SK-N-SH (cell line): ENCODE data around the gene CMC1.

Source experiments
- ELF1 ChIP-seq: IDR thresholded peaks from 2 replicates; pipeline ENCODE4 v1.4.0; 2012
- GABPA ChIP-seq: IDR thresholded peaks from 2 replicates; pipeline ENCODE4 v1.4.0; 2012; ENCODE audit warnings: low read depth, mild to moderate bottlenecking
- SMC3 ChIP-seq: IDR thresholded peaks from 2 replicates; pipeline ENCODE4 v1.6.1; 2012; ENCODE audit warnings: low read depth, low read length, improper control_type of control experiment
- TAF1 ChIP-seq: IDR thresholded peaks from 2 replicates; pipeline ENCODE4 v1.6.1; 2012; ENCODE audit warnings: low read depth, mild to moderate bottlenecking, low read length, moderate library complexity, borderline replicate concordance
- YY1 ChIP-seq: IDR thresholded peaks from 2 replicates; pipeline ENCODE4 v1.4.0; 2012; ENCODE audit warnings: low read depth, mild to moderate bottlenecking
- TF ChIP-seq, protein P1 (sequence below): fragments of 200-600 bp; sonication (generic); IDR thresholded peaks from 2 replicates; pipeline ENCODE4 v1.6.1; 2017; ENCODE audit warnings: antibody characterized with exemption, mild to moderate bottlenecking, moderate library complexity
- TF ChIP-seq, protein P2 (sequence below): IDR thresholded peaks from 2 replicates; pipeline ENCODE4 v1.4.0; 2012; ENCODE audit warnings: low read depth, borderline replicate concordance
- TF ChIP-seq, protein P3 (sequence below): IDR thresholded peaks from 2 replicates; pipeline ENCODE4 v1.4.0; 2012; ENCODE audit warnings: low read depth
- TF ChIP-seq, protein P4 (sequence below): IDR thresholded peaks from 2 replicates; pipeline ENCODE4 v1.4.0; 2012; ENCODE audit warnings: low read depth, borderline replicate concordance

DNA sequence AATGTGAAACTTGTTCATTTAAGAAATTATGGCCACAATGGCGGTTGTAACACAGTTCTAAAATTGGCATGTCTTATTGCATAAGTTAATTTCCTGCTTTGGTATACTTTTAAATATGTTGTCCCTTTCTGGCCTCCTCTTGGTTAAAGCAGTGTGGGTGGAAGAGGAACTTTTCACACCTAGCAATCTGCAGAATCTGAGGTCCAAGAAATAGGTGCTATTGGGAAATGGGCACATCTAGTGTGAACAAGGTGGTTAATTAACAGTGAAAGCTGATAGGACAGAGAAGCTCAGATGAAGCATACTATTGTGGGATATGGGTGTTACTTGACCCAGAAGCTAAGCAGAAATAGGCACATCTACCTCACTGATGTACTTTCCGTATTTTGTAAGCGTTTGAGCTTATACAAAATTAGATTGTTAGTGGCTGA lies 10.6 kb downstream of the CMC1 start:
- TF ChIP-seq, protein P1, sequence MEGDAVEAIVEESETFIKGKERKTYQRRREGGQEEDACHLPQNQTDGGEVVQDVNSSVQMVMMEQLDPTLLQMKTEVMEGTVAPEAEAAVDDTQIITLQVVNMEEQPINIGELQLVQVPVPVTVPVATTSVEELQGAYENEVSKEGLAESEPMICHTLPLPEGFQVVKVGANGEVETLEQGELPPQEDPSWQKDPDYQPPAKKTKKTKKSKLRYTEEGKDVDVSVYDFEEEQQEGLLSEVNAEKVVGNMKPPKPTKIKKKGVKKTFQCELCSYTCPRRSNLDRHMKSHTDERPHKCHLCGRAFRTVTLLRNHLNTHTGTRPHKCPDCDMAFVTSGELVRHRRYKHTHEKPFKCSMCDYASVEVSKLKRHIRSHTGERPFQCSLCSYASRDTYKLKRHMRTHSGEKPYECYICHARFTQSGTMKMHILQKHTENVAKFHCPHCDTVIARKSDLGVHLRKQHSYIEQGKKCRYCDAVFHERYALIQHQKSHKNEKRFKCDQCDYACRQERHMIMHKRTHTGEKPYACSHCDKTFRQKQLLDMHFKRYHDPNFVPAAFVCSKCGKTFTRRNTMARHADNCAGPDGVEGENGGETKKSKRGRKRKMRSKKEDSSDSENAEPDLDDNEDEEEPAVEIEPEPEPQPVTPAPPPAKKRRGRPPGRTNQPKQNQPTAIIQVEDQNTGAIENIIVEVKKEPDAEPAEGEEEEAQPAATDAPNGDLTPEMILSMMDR, result no peak
- TF ChIP-seq TAF1 (no peak), GABPA (no peak), ELF1 (no peak), YY1 (no peak), SMC3 (no peak)
- TF ChIP-seq, protein P2, sequence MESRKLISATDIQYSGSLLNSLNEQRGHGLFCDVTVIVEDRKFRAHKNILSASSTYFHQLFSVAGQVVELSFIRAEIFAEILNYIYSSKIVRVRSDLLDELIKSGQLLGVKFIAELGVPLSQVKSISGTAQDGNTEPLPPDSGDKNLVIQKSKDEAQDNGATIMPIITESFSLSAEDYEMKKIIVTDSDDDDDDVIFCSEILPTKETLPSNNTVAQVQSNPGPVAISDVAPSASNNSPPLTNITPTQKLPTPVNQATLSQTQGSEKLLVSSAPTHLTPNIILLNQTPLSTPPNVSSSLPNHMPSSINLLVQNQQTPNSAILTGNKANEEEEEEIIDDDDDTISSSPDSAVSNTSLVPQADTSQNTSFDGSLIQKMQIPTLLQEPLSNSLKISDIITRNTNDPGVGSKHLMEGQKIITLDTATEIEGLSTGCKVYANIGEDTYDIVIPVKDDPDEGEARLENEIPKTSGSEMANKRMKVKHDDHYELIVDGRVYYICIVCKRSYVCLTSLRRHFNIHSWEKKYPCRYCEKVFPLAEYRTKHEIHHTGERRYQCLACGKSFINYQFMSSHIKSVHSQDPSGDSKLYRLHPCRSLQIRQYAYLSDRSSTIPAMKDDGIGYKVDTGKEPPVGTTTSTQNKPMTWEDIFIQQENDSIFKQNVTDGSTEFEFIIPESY, result no peak
- TF ChIP-seq, protein P3, sequence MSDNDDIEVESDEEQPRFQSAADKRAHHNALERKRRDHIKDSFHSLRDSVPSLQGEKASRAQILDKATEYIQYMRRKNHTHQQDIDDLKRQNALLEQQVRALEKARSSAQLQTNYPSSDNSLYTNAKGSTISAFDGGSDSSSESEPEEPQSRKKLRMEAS, result no peak
- TF ChIP-seq, protein P4, sequence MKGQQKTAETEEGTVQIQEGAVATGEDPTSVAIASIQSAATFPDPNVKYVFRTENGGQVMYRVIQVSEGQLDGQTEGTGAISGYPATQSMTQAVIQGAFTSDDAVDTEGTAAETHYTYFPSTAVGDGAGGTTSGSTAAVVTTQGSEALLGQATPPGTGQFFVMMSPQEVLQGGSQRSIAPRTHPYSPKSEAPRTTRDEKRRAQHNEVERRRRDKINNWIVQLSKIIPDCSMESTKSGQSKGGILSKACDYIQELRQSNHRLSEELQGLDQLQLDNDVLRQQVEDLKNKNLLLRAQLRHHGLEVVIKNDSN, result no peak
